ENCODE results near the gene BACE2.
"Not testable (repeated sequence)": the region's sequence is repeated elsewhere in the genome, so short reads cannot be mapped to it uniquely, and the experiment has no call there.

BACE2 gene

DNA sequence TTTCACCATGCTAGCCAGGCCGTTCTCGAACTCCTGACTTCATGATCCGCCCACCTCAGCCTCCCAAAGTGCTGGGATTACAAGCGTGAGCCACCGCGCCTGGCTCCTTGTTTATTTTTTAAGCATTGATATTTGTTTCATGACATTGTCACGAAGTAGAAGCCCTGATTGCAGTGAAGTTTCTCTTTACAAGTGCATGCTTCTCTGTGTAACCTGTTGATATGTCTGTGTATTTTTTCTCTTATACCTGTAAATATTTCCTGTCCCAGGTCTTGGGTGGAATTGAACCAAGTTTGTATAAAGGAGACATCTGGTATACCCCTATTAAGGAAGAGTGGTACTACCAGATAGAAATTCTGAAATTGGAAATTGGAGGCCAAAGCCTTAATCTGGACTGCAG, 75.1 kb downstream of the BACE2 start:
- no peak for DNase-seq

DNA sequence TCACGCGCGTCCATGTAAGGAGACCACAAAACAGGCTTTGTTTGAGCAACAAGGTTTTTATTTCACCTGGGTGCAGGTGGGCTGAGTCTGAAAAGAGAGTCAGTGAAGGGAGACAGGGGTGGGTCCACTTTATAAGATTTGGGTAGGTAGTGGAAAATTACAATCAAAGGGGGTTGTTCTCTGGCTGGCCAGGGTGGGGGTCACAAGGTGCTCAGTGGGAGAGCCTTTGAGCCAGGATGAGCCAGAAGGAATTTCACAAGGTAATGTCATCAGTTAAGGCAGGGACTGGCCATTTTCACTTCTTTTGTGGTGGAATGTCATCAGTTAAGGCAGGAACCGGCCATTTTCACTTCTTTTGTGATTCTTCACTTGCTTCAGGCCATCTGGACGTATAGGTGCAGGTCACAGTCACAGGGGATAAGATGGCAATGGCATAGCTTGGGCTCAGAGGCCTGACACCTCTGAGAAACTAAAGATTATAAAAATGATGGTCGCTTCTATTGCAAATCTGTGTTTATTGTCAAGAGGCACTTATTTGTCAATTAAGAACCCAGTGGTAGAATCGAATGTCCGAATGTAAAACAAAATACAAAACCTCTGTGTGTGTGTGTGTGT, 76.4 kb downstream of the BACE2 start:
- not testable (repeated sequence) for DNase-seq

DNA sequence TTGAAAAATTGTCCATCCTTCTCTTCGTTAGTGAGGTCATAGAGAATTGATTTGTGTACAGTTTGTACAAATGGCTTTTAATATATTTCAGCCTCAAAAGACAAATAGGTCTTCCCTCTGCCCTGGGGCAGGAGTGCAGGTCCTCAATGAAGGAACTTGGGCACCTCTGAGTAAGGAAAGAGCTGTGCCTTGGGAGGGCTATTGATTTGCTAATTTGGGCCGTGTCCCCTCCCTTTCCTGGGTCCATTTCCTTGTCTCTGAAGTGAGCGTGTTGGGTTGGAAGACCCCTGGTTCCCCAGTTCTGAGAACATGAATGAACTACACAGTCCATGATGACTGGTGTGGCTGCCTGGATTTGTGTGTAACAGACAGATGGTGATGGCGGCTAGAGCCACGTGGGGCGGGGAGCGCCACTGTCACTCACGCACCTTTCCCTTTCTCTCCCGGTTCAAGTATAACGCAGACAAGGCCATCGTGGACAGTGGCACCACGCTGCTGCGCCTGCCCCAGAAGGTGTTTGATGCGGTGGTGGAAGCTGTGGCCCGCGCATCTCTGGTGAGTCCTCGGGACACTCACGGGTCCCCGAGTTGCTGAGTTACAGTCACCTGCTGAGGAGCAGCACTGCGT, 77.7 kb downstream of the BACE2 start:
- no peak for DNase-seq

DNA sequence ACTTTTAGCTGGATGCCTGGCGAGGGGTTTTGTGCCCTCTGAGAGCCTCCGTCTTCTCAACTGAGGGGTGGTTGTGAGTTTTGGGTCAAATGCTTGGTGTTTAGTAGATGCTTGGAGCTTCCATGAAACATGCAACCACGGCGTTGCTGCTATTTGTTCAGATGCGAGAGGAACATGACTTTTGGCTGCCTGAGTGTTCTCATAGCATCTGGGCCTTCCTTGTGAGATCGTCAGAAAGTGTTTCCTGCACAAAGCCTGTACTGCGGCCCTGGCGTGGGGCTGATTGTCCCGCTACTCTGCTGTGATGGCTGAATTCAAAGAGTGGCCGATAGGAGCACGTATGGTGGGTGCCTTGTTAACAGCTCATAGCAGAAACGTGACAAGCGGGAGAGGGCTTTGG, 78.8 kb downstream of the BACE2 start:
- no peak for DNase-seq

DNA sequence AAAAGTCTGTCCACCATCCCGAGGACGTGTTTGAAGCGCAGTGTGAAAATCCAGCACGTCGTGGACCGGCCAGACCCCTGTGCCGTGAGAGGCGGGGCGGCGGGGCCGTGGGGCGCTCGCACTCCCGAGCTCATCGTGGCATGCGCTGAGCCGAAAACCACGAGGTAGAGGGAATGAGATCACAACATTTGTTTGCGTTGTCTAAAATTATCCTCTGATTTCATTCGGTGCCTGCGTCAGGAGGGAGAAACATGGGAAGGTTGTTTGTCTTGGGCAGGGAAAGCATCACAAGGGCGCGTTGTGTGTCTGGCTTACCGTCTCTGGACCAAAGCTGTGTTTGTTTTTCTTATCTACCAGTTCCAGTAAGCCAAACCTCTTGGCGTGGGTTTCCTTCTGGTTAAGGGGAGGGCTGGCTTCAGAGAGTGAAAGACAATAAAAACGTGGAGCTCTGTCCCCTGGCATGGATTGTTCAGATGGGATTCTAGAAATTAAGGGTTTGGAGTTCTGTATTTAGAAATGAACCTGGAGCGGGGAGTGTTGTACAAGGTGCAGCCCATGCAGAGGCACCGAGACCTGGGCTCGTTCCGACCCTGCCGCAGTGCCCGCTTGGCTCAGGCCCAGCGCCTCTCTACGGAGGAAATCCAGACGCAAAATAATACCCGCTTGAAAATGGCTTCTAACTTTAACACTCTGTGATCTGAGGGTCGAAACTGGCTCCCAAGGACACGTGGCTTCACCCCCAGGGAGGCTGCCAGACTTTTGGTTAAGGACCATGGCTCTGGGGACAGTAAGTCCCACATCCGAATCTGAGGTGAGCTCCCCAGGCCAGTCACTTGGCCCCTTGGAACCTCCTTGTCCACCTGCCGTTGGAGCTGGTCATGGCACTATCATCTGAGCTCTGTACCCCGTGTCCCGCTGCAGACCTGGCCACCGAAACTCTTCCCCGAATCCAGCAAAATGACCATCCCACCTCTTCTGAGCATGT, 79.9 kb downstream of the BACE2 start:
- DNase-seq = no peak

DNA sequence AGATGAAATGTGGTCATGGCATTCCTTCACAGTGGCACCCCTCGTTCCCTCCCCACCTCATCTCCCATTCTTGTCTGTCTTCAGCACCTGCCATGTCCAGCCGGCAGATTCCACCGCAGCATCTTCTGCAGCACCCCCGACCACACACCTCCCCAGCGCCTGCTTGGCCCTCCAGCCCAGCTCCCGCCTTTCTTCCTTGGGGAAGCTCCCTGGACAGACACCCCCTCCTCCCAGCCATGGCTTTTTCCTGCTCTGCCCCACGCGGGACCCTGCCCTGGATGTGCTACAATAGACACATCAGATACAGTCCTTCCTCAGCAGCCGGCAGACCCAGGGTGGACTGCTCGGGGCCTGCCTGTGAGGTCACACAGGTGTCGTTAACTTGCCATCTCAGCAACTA, 81.5 kb downstream of the BACE2 start:
- no peak for DNase-seq

DNA sequence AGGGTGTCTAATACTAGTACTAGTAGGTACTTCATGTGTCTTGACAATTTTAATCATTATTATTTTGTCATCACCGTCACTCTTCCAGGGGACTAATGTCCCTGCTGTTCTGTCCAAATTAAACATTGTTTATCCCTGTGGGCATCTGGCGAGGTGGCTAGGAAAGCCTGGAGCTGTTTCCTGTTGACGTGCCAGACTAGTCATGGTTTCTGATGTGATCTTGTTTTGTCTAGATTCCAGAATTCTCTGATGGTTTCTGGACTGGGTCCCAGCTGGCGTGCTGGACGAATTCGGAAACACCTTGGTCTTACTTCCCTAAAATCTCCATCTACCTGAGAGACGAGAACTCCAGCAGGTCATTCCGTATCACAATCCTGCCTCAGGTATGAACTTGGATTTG, 82.6 kb downstream of the BACE2 start:
- DNase-seq = peak; percentile 57

DNA sequence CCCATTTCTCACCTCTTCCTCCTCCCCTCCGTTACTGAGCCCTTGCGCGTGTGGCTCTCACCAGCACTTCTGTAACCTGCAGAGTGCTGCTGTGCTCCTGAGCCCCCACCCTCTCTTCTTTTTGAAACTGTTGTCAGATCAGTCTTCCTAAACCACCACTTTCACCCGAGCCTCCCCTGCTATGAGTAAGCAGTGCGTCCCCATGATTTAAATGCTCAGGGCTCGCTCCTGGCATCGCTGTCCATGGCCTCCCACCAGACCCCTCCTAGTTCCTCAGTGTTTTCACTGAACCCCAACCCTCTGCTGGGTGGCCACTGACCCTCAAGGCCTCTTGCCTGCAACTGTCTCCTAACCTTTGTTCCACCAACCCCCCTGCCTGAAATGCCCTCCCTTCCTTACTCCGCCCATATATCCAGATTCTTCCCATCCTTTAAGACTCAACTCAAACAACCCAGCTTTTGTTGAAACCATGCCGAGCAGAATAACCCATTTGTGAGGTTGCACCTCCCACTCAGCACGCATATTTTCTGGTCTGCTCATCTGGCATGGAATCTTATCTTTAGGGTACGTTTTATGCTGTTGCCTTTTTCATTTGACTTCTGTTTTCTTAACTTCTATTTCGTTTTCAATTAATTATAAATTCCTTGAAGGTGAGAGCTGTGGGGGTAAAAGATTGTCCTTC, 84.1 kb downstream of the BACE2 start:
- DNase-seq = no peak

DNA sequence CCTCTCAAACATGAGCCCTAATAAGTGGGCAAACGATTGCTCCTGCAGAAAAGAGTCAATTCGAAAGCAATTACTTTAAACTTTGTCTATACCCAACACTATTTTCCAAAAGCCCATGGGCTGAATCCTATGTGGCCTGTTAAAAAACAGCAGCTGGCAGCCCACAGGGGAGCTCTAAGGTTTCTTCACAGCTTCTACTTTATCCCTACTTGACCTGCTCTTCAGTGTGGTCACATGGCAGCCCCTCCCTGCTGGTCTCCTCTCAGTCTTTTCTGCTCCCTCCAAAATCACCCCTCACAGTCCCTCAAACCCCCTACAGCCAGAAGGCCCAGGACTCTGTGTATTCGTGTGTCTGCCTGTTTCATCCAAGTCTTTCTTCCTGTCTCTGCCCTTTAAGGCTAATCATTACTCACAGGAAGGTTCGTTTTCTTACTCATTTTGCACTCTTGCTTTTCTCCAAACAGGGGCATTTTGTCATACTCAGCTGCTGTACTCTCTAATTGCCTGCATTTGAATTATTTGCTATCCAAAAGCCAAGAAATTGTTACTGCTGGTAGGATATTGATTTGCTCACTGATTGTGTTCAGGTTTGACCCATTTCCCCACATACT, 86.2 kb downstream of the BACE2 start:
- DNase-seq = no peak

DNA sequence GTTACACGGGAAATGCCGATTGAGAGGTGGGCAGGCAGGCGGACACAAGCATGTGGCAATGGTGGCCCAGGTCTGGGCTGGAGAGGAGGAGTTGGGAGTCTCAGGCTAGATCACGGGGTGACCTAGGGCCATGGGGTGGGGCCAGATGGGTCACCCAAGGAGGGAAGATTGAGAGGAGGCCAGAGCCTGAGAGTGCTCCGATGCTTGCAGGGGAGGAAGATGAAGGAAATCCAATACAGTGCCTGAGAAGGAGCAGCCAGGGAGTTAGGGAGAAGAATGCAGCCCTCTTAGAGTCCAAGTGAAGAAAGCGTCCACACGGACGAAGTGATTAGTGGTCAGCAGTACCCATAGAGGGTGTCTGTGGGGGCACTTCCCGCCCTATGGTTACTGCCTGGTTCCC, 87.2 kb downstream of the BACE2 start:
- no peak for DNase-seq

DNA sequence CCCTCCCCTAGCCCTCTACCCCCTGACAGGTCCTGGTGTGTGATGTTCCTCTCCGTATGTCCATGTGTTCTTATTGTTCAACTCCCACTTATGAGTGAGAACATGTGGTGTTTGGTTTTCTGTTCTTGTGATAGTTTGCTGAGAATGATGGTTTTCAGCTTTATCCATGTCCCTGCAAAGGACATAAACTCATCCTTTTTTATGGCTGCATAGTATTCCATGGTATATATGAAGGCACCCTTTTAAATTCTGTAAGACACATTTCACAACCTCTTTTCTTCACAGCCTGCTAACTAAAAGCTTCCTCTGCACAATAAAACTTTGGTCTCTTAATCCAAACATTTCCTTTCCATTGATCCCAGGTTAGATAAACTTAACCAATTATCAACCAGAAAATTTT, 88.3 kb downstream of the BACE2 start:
- not testable (repeated sequence) for DNase-seq

DNA sequence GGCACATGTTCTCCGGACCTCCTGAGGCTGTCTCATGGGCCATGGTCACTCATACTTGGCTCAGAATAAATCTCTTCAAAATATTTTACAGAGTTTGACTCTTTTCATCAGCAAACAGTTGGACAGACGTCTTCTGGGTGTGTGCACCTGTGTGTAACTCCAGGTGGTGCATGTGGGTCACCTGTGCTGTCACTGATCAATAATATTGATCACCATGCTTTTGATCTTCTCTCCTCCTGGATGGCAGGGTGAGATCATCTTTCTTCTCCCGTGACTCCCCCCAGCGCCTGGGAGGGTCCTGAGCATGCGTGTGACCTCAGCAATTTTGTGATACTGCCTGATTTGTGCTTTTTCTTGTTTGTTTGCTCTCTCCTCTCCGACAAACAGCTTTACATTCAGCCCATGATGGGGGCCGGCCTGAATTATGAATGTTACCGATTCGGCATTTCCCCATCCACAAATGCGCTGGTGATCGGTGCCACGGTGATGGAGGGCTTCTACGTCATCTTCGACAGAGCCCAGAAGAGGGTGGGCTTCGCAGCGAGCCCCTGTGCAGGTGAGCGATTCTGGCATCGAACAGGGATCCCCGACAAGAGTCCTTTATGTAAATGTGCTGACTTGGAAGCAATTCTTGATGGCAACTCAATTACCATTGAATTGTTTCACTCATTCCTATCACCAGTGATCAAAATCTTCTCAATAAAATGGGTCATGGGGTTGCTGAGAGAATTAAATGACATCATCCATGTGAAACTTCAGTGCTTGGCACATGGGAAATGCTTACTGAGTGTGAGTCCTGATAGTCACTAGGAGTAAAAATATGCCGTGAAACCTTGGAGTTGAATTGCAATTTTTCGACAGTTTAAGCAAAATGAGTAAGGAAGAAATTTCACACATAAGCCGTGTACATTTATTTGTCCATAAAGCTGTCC, 89.1 kb downstream of the BACE2 start:
- DNase-seq = no peak

DNA sequence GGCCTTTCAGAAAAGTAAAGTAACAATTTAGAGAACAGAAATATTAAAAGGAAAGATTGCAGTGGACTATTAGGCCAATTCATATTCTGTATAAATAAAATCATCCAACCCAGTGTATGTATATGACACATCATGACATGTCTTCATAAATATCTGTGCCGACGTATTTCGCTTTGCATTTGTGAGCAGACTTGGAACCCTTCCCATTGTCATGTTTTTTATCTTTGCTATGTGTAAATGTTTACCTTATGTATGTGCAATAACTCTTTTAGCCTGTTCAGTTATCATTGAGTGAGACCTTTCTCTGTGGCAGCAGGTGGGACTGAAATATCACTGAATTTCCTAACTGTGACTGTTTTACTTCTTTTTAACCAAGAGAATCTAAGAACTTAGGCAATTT, 90.7 kb downstream of the BACE2 start:
- DNase-seq = no peak

DNA sequence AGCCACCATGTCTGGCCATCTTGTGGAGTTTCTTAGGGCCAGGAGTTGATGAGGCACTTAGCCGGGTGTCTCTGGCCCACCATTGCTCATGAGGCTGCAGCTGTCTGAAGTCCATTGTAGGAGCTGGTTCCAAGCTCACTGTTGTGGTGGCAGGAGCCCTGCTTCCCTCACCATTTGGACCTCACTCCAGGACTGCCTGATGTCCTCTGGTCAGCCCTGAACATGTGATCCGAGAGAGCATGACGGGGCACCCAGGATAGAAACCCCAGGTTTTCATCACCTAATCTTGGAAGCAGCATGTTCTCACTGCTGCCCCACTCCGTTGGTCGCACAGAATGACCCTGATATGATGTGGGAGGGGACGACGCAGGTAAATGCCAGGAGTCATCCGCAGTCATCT, 92.5 kb downstream of the BACE2 start:
- DNase-seq = no peak

DNA sequence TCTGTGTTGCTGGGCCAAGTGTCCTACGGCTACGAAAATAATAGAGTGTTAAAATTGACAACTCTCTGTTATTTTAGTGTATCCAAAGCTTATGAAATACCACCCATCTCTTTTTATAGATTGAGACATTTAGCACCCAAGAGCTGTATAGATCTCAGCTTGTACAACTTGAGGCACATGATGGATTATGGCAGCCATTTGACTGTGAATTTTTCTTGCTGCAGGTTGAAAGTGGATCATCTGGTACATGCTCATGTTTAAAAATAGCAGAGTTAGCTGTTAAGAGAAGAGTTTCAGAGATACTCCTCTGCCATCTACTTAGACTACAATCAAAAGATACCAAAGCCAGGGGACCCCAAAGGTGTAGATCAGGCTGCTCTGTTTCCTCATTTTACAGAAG, 99.4 kb downstream of the BACE2 start:
- DNase-seq = no peak

DNA sequence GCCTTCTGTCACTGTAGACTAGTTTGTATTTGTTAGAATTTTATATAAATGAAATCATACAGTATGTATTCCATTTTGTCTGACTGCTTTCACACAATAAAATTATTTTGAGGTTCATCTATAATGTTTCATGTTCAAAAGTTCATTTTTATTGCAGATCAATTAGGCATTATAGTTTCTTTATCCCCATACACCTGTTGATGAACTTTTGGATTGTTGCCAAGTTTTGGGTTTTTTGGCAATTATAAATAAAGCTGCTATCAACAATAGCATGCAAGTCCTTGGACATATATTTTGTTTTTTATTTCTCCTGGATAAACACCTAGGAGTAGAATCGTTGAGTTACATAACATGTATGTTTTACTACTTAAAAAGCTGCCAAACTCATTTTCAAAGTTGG, 101.6 kb downstream of the BACE2 start:
- peak; percentile 17 for DNase-seq

DNA sequence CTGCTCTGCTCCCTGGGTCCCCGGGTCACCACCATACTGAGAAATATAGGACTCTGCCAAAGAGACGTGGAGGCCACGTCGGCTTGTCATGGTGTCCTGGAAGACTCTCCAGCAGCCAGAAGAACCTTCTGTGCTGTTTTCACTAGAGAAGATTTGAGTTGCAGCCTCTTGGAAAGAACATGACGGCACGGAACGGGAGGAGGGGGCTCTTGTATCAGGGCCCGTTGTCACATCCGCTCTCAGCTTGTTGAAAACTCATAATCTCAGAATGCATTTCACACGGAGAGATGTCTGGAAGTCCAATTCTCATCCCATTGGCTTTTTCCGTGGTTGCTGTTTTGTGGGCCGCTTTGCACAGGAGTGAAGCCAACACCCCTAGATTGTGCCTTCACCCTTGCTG, 109.2 kb downstream of the BACE2 start:
- no peak for DNase-seq

DNA sequence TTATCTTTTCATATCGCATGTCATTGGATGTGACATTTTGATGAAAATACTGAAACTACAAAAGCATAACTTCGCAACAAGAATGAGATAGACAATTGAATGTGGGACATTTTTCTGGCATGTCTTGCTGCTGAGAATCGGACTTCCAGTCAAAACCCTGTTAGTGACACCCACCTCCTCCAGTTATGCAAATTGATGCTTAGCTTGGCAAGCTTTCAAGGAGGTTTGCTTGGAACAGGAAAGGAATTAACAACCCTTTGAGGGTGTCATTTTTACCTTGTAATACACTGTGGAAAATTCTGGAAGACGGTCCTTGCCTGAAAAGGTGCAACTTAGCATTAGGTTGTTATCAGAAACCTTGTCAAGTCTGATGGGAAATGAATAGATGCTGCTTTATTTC, 109.9 kb downstream of the BACE2 start:
- no peak for DNase-seq

DNA sequence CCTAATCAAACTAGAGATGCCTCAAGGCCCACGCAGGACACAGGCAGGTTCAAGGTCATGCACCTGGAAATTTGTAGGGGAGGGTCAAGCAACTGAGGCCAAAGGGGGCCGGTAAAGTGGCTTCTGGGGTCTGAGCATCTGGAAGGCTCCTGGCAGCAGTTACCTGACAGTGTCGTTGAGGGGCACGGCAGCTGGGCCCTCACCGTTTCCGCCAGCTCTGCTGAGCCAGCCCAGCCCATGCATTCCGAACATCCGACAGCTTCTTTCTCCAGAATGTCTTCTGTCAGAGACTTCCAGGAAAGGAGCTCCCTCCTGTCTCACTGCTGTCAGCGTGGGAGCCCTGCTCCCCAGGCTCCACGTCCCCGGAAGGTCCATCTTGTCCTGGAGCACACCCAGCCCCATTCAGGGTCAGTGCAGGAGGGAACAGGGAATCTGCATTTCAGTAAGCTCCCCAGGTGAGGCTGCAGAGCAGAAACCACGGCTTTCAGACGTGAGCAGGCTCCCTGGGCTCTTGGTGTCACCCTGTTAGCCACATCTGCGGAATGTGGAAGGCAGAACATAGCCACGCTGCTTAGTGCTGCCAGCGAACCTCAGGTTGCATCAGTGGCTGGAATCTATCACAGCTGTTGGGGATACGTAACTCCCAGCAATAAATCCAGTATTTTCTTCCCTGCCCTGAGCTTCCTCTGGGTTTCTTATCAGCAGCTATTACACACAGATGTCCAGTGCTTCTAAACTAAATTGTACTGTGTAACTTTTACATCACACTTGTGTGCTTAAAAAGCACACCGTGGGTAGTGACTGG, 112.4 kb downstream of the BACE2 start:
- no peak for DNase-seq

DNA sequence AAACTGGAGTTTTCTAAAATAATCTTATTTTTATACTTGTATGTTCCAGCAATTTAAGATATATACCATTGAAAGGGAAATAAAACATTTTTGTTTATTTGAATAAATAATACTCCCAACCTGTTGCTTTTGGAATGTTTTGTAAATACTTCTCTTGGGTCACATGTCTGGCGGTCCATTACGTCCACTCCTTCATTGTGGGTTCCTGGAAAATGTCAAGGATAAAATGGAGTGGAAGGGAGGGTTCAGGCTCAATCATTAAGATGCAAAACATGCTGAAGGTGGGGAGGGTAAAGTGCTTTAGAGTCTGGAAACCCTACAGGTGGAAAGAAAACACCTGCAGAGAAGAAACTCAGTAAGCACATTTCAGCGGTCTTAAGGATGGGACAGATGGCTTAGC, 114.5 kb downstream of the BACE2 start:
- DNase-seq = no peak

Data from COR-L47 (cell line).